Activated T-cell treated with anti-CD3 and anti-CD28 coated beads, Interleukin-2, amount 50 U/mL, for 4 hours (primary cell): ENCODE results near the gene MORN3. TPM values are rescaled to one million over a fixed set of nuclear protein-coding genes. Genes with fewer than 3 reads are reported as not detected.
"Not testable (repeated sequence)": the region's sequence is repeated elsewhere in the genome, so short reads cannot be mapped to it uniquely, and the experiment has no call there.

Experiments used
- ATAC-seq, 2 donors: fragments of 200-7000 bp; cut with Tn5 transposase; one replicate each; pipeline ENCODE4 v1.10.0; 2021
- DNase-seq: peaks from one replicate; pipeline ENCODE4 v3.0.0-alpha.2; 2020
- H3K27me3 Mint-ChIP-seq: one replicate; pipeline ENCODE4 v1.8.0; 2021; ENCODE audit warnings: low read depth, mixed read lengths
- H3K36me3 Mint-ChIP-seq: one replicate; pipeline ENCODE4 v1.8.0; 2022; ENCODE audit warnings: mixed read lengths; ENCODE audit not compliant: insufficient read depth
- H3K4me1 Mint-ChIP-seq: one replicate; pipeline ENCODE4 v1.8.0; 2021; ENCODE audit warnings: low read depth, mixed read lengths
- H3K4me3 Mint-ChIP-seq: one replicate; pipeline ENCODE4 v1.8.0; 2021; ENCODE audit warnings: mild to moderate bottlenecking, moderate library complexity, mixed read lengths
- H3K9me3 Mint-ChIP-seq: one replicate; pipeline ENCODE4 v1.8.0; 2021; ENCODE audit warnings: mixed read lengths
- total RNA-seq, 3 donors: library from RNA; stranded (reverse); gene quantifications; one replicate each; pipeline ENCODE4 v1.2.1, GENCODE V29; 2021

The MORN3 gene
- total RNA-seq, 3 donors from 2014 or later: 0.60 to 1.2 (median 1.2) TPM

DNA sequence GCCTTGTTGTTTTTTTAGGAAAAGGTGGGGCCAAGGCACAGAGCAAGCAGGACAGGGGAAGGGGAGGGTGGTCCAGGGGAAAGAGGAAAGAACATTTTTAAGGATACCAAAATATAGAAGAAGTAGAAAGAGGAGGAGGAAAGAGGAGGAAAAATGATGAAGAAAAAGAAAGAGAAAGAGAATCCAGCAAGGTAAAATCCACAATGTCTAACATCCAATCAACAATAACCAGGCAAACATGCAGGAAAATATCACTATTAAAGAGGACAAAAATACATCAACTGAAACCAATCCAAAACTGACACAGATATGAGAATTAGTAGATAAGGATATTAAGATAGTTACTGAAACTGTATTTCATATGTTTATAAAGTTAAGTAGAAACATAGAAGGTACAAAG, 36.1 kb upstream of the MORN3 start:
- no peaks in the 10 kb centered on the region for H3K27me3 Mint-ChIP-seq
- no peaks in the 10 kb centered on the region for H3K4me1 Mint-ChIP-seq
- H3K4me3 Mint-ChIP-seq: no peak overlapping the region
- ATAC-seq: no peak
- no peaks in the 10 kb centered on the region for H3K9me3 Mint-ChIP-seq
- no peak for DNase-seq
- H3K36me3 Mint-ChIP-seq: no peaks in the 10 kb centered on the region

DNA sequence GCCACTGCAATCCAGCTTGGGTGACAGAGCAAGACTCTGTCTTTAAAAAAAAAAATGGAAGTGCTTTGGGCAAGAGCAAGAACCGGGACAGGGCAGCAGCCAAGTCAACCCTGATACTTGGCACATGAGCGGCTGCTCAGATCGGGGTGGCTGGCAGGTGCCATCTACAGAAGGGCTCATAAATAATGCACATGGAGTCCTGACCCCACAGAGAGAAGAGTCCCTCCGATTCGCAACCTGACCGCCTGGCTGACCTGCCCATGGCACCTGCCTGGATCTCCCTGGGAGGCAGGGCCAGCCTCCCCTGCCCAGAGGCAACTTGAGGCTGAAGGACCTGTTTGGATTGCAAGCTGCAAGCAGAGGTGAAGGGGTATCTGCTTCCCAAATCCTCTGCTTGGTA, 33.5 kb upstream of the MORN3 start:
- no peak for ATAC-seq
- Mint-ChIP-seq H3K4me1 (no peaks in the 10 kb centered on the region), H3K9me3 (no peaks in the 10 kb centered on the region)

DNA sequence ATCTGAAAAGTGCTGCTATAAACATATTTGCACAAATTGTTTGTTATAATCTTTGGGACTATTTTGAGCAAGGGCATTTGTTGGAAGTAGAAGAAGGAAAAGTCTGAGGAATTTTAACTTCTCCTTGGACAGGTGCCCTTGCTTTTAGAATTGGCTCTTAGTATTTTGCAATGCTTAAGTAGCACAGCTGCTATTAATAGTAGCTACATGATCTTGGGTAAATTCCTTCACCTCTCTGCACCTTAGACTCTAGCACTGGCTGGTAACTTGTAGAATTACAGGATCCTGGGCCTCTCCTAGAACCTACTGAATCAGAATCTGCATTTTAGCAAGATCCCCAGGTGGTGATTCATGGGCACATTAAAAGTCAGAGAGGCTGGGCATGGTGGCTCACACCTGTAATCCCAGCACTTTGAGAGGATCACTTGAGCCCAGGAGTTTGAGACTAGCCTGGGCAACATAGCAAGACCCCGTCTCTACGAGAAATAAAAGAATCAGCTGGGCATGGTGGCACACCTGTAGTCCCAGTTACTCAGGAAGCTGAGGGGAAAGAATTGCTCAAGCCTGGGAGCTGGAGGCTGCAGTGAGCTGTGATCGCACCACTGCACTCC, 32.3 kb upstream of the MORN3 start:
- Mint-ChIP-seq H3K4me1 (no peaks in the 10 kb centered on the region), H3K36me3 (no peaks in the 10 kb centered on the region), H3K4me3 (no peak overlapping the region), H3K9me3 (no peaks in the 10 kb centered on the region), H3K27me3 (no peaks in the 10 kb centered on the region)
- ATAC-seq (no peak), DNase-seq (no peak)

More for the DNA sequence above, 33.5 kb upstream of the MORN3 start:
- DNase-seq: no peak
- no peaks in the 10 kb centered on the region for H3K36me3 Mint-ChIP-seq
- no peaks in the 10 kb centered on the region for H3K27me3 Mint-ChIP-seq
- H3K4me3 Mint-ChIP-seq: no peak overlapping the region

DNA sequence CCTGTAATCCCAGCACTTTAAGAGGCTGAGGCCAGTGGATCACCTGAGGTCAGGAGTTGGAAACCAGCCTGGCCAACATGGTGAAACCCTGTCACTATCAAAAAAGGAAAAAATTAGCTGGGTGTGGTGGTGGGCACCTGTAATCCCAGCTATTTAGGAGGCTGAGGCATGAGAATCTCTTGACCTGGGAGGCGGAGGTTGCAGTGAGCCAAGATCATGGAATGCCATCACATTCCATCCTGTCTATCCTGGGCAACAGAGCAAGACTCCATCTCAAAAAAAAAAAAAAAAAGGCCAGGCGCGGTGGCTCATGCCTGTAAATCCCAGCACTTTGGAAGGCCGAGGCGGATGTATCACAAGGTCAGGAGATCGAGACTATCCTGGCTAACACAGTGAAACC, 28.4 kb upstream of the MORN3 start:
- not testable (repeated sequence) for DNase-seq, ATAC-seq, H3K36me3 Mint-ChIP-seq, H3K4me1 Mint-ChIP-seq, H3K4me3 Mint-ChIP-seq, H3K9me3 Mint-ChIP-seq, H3K27me3 Mint-ChIP-seq

DNA sequence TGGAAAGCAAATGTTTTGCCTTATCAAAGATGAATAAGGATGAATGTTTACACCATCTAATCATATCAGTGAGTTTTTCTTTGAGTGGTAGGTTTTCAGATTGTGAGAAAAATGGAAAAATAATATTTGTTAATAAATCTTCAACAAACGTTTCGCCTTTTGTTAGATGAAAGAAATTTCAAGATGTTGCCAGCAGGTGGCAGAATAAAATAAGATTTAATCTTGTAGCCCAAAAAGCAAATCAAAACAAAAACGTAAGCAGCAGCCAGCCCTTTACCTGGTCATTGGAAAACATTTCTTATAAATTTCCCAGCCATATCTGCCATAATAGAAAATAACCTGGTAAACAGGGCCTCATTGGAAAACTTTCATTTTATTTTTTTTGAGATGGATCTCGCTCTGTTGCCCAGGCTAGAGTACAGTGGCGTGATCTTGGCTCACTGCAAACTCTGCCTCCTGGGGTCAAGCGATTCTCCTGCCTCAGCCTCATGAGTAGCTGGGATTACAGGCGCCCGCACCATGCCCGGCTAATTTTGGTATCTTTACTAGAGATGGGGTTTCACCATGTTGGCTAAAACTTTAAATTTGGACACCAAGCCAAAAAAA, 27.7 kb upstream of the MORN3 start:
- Mint-ChIP-seq H3K36me3 (no peaks in the 10 kb centered on the region), H3K9me3 (no peaks in the 10 kb centered on the region), H3K27me3 (no peaks in the 10 kb centered on the region), H3K4me1 (no peaks in the 10 kb centered on the region), H3K4me3 (no peak overlapping the region)
- no peak for ATAC-seq
- no peak for DNase-seq

DNA sequence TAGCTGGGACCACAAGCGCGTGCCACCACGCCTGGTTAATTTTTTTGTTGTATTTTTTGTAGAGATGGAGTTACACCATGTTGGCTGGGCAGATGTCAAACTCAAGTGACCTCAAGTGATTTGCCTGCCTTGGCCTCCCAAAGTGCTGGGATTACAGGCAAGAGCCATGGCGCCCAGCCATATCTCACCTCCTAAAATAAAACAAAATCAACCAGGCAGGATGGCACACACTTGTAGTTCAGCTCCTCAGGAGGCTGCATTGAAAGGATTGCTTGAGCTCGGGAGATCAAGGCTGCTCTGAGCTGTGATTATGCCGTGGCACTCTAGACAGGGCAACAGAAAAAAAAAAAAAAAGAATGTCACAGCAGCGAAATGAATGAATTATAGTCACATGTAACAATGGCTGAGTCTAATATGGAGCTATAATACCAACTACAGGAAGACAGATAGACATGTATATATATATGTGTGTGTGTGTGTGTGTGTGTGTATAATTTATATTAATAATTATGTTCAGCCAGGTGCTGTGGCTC, 23.8 kb upstream of the MORN3 start:
- H3K4me1 Mint-ChIP-seq: no peaks in the 10 kb centered on the region
- no peak overlapping the region for H3K4me3 Mint-ChIP-seq
- no peaks in the 10 kb centered on the region for H3K36me3 Mint-ChIP-seq
- H3K27me3 Mint-ChIP-seq: no peaks in the 10 kb centered on the region
- no peak for DNase-seq
- H3K9me3 Mint-ChIP-seq: no peaks in the 10 kb centered on the region
- ATAC-seq: no peak

DNA sequence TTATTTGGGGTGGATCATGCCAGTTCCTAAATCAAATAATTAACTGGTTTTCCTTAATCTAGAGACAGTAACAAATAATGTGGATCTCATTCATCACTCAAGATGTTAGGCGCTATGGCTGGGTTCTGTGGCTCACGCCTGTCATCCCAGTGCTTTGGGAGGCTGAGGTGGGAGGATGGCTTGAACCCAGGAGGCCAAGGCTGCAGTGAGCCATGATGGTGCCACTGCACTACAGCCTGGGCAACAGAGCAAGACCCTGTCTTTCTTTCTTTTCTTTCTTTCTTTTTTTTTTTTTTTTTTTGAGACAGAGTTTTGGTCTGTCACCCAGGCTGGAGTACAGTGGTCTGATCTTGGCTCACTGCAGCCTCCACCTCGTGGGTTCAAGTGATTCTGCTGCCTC, 23.3 kb upstream of the MORN3 start:
- H3K36me3 Mint-ChIP-seq, H3K27me3 Mint-ChIP-seq, DNase-seq, H3K9me3 Mint-ChIP-seq, ATAC-seq, H3K4me1 Mint-ChIP-seq, H3K4me3 Mint-ChIP-seq: not testable (repeated sequence)

DNA sequence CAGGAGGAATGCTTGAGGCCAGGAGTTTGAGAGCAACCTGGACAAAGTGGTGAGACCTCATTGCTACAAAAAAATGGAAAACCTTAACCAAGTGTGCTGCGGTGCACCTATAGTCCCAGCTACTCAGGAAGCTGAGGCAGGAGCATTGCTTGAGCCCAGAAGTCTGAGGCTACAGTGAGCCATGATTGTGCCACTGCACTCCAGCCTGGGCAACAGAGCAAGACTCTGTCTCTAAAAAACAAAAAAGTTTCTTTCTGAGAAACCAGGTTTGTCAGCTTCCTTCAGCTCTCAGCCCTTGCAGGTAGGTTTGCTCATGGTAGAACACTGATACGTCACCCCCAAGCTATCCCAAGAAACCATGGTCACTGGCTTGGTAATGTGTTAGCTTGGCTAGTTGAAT, 20.0 kb upstream of the MORN3 start:
- Mint-ChIP-seq H3K4me3 (no peak overlapping the region), H3K4me1 (peaks cover 6% of the 10 kb centered on the region), H3K36me3 (no peaks in the 10 kb centered on the region), H3K9me3 (no peaks in the 10 kb centered on the region), H3K27me3 (no peaks in the 10 kb centered on the region)
- no peak for DNase-seq
- no peak for ATAC-seq

DNA sequence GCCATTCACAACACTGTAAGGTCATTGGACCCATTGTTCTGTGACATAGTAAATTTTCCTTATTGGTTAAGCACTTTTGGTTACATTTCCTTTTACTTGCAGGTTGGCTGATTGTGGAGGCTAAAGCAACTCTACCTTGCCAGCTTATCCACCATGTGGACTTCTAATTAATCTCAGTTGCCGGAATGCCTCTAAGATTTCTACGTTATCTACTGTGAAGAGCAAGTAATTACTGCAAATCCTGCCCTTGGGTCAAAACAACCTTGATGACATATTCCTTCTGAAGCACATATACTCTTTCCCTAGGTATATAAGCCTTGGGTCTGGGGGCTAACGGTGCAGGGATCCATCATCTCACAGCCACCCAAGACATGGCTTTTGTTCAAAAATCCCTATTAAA, 19.5 kb upstream of the MORN3 start:
- no peak overlapping the region for H3K4me3 Mint-ChIP-seq
- H3K36me3 Mint-ChIP-seq: no peaks in the 10 kb centered on the region

DNA sequence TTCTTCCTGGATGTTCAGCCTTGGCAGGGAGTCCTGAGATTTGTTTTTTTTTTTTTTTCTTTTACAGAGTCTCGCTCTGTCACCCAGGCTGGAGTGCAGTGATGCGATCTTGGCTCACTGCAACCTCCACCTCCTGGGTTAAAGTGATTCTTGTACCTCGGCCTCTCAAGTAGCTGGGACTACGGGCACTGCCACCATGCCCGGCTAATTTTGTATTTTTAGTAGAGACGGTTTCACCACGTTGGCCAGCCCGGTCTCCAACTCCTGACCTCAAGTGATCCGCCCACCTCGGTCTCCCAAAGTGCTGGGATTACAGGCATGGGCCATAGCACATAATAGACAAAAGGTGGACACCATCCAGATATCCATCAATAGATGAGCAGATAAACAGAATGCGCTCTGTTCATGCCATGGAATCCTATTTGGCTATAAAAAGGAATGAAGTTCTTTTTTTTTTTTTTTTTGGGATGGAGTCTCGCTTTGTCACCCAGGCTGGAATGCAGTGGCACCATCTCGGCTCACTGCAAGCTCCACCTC, 10.3 kb upstream of the MORN3 start:
- not testable (repeated sequence) for H3K9me3 Mint-ChIP-seq, H3K27me3 Mint-ChIP-seq, DNase-seq, H3K4me1 Mint-ChIP-seq, ATAC-seq, H3K36me3 Mint-ChIP-seq, H3K4me3 Mint-ChIP-seq

More for the DNA sequence above, 19.5 kb upstream of the MORN3 start:
- Mint-ChIP-seq H3K4me1 (peaks cover 6% of the 10 kb centered on the region), H3K27me3 (no peaks in the 10 kb centered on the region), H3K9me3 (no peaks in the 10 kb centered on the region)
- no peak for ATAC-seq
- DNase-seq: no peak

DNA sequence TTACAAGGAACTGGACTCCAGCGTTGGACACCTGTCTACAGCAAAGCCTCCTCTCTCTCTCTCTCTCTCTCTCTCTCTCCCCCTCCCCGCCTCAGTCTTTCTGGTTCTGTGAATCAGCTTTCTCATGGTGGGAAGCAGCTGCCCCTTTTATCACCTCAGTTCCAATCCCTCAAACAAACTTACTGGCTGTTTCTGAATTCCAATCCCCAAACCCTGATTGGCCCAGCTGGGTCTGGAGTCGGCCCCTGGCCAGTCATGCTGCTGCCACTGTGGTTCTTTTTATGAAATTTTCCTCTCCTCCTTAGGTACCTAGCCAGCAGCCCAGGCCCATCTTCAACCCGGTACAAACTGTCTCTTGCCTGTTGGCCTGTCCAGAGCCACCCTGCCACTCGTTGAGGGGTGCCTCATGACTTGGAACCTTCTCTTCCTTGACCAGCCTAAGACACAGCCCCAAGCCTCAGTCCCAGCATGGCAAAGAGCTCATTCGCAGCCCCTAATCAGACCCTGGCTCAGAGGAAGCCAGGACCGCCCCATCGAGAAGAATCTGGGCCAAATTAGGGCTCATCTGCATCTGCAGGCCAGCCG, 9.4 kb upstream of the MORN3 start:
- ATAC-seq: no peak
- no peaks in the 10 kb centered on the region for H3K36me3 Mint-ChIP-seq
- no peaks in the 10 kb centered on the region for H3K9me3 Mint-ChIP-seq
- no peak overlapping the region for H3K4me3 Mint-ChIP-seq
- H3K27me3 Mint-ChIP-seq: no peaks in the 10 kb centered on the region
- H3K4me1 Mint-ChIP-seq: peaks cover 4% of the 10 kb centered on the region
- no peak for DNase-seq

DNA sequence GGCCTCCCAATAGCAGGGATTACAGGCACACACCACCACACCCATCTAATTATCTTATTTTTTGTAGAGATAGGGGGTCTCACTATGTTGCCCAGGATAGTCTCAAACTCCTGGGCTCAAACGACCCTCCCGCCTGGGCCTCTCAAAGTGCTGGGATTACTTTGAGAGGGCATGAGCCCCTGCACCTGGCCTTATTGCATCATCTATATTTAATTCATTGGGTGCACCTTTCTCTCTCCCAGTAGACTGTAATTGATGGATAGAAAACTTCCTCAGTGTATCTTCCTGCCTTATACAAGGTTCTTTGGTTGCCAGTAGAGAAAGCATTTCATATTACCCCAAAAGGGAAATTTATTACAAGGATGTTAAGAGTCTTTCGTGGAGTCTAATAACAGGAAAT, 8.9 kb upstream of the MORN3 start:
- H3K4me3 Mint-ChIP-seq: no peak overlapping the region
- H3K4me1 Mint-ChIP-seq: peaks cover 9% of the 10 kb centered on the region
- ATAC-seq: no peak
- no peaks in the 10 kb centered on the region for H3K36me3 Mint-ChIP-seq
- no peak for DNase-seq
- no peaks in the 10 kb centered on the region for H3K27me3 Mint-ChIP-seq
- no peaks in the 10 kb centered on the region for H3K9me3 Mint-ChIP-seq

DNA sequence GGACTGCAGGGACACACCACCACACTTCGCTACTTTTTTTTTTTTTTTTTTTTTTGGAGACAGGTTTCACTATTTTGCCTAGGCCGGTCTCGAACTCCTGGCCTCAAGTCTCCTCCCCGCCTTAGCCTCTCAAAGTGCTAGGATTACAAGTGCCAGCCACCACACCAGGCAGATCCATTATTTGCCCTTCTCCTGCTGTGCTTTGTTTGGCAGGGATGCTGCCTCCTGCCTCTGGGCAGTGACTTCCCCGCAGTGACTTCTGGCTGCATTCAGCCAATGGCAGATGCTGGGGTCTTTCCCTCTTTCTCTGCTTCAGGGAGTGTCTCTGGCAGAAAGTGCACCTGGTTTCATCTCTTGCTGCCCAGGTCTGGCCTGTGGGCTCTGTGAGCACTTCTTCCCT, 6.7 kb upstream of the MORN3 start:
- no peaks in the 10 kb centered on the region for H3K27me3 Mint-ChIP-seq
- H3K4me1 Mint-ChIP-seq: peaks cover 22% of the 10 kb centered on the region
- ATAC-seq (no peak), DNase-seq (no peak)
- H3K36me3 Mint-ChIP-seq: no peaks in the 10 kb centered on the region
- H3K4me3 Mint-ChIP-seq: no peak overlapping the region
- H3K9me3 Mint-ChIP-seq: no peaks in the 10 kb centered on the region

DNA sequence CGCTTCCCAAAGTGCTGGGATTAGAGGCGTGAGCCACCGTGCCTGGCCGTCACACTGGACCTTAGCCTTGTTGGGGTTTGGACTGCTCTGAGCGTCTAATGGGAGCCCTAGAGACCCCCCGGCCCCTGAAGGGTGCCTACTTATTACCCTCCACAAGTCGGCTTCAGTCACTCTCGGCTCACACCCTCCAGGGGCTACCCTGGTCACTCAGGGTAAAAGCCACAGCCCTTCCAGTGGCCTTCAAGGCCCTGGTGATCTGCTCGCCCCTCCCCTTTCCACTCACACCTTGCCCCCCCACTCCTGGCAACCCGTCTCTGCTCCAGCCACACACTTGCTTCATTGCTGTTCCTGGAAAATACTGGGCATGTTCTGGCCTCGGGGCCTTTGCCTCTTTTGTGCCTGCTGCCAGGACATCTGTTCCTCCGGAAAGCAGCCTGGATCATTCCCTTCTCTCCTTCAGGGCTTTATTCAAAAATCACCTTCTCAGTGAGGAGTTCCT, 3.6 kb upstream of the MORN3 start:
- ATAC-seq (no peak), DNase-seq (no peak)
- Mint-ChIP-seq H3K4me3 (peak overlapping the region; percentile 87), H3K27me3 (no peaks in the 10 kb centered on the region), H3K36me3 (no peaks in the 10 kb centered on the region), H3K4me1 (peaks cover 31% of the 10 kb centered on the region), H3K9me3 (no peaks in the 10 kb centered on the region)
